ENCODE results near the gene ABLIM1. TPM values are rescaled to one million over a fixed set of nuclear protein-coding genes. Genes with fewer than 3 reads are reported as not detected.

Gene ABLIM1
- total and polyA plus RNA-seq, 2 of the 4 experiments (the other 2 are of a cell fraction), result 7.7 to 9.9 TPM

DNA sequence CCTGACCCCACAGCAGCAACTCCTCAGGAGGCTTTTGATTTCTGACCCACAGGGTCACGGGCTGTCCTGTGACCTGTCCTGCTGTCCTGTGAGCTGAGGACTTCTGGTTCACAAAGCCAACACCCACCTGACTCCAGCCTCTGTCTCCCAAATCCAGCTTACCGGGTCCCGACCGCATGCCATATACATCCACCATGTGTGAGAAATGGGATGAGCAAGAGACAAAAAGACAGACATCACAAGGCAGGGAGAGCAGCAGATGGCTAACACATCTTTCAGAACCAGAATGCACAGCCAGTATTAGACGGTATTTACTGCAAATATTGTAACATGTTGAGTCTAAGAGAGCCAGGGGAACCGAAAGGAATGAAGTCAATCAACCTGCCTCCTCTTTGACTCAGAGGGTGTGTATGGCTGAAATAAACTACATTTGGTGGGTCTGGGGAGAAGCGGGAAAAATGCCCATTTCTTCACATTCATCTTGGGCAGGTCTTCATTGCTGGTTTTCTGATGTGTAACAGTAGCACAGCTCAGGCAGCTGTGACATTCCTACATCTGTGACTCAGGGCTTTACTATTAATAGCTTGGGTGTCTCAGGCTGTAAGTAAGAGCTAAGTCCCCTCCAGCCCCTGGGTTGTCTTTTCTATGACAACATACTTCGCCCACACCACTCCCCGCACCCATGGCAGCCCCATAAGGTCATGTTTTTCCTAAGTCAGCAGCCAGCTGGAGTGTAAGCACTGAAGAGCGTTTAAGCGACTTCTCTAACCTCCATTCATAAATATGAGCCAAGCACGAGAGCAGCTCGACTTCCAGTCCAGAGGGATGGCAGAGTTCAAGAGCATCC is 25.0 kb downstream of the ABLIM1 start:
- POLR2A ChIA-PET (ENCODE audit: unreplicated experiment), result no interaction called here
- Histone ChIP-seq H2AFZ (replicated peaks; ENCODE audit: low read length, poor library complexity) (peak overlapping the region; percentile 16), H2AK9ac (replicated peaks; ENCODE audit: low read depth, low read length, poor library complexity) (peak overlapping the region; percentile 46), H3K56ac (ENCODE audit: extremely low read depth, insufficient read depth, low read length) (no peak overlapping the region), H4K5ac (ENCODE audit: low read depth, low read length) (no peak overlapping the region), H4K91ac (ENCODE audit: insufficient read depth, low read depth, low read length) (0 out of 2 replicates have a peak overlapping the region, but pooled peaks have one; percentile 20), H3K14ac (replicated peaks; ENCODE audit: low read depth, low read length) (peak overlapping the region; percentile 16), H2BK120ac (ENCODE audit: low read depth, low read length) (peak overlapping the region; percentile 71), H2BK5ac (ENCODE audit: low read depth, low read length, poor library complexity, severe bottlenecking) (peak overlapping the region; percentile 44), H3K9ac (ENCODE audit: low read depth, low read length) (no peak overlapping the region), H4K8ac (ENCODE audit: low read depth in 2 of 2, low read length in 2 of 2) (peak overlapping the region in 1 of 2 experiments; percentile 16; a peak in 1 of 4 replicates), H3K79me1 (ENCODE audit: low read depth in 1 of 2, low read length in 2 of 2) (peaks cover 0 to 4% of the 10 kb centered on the region in 2 experiments; a peak in 1 of 4 replicates), H3K4me3 (ENCODE audit: insufficient read depth, low read depth, low read length) (no peak overlapping the region), H3K23ac (ENCODE audit: low read depth, low read length) (peak overlapping the region; percentile 41; the same call in 1 of the 2 replicates), H3K36me3 (ENCODE audit: control insufficient read depth, insufficient read depth, low read length) (no peaks in the 10 kb centered on the region), H4K20me1 (ENCODE audit: insufficient read depth, low read length) (peaks cover 15% of the 10 kb centered on the region), H3K18ac (ENCODE audit: low read depth, low read length) (0 out of 2 replicates have a peak overlapping the region, but pooled peaks have one; percentile 2), H3K4ac (ENCODE audit: low read depth, low read length) (peak overlapping the region; percentile 61), H3K9me3 (ENCODE audit: control insufficient read depth, insufficient read depth, low read length) (no peaks in the 10 kb centered on the region), H2BK20ac (ENCODE audit: low read depth, low read length) (peak overlapping the region; percentile 62), H3K27me3 (ENCODE audit: control insufficient read depth, insufficient read depth, low read length) (peaks cover 5% of the 10 kb centered on the region; the same call in 1 of the 2 replicates), H2AK5ac (ENCODE audit: low read depth, low read length) (peak overlapping the region; percentile 76), H2BK15ac (ENCODE audit: low read depth, low read length) (peak overlapping the region; percentile 40; the same call in 1 of the 3 replicates), H3K9me1 (ENCODE audit: insufficient read depth, low read length) (peaks cover 10% of the 10 kb centered on the region), H3K4me1 (ENCODE audit: control insufficient read depth, insufficient read depth, low read length) (peaks cover 13% of the 10 kb centered on the region), H3K27ac (ENCODE audit: insufficient read depth, low read length) (peak overlapping the region; percentile 13; the same call in 1 of the 2 replicates), H3K4me2 (ENCODE audit: low read depth, low read length) (peak overlapping the region; percentile 63)
- in situ Hi-C loops (cut with MboI; ENCODE audit: low sequenced_read_pairs) (no loop called here), dilution Hi-C loops (cut with HindIII; ENCODE audit: low sequenced_read_pairs, unreplicated experiment) (no loop called here), intact Hi-C loops (cut with micrococcal nuclease) (loop anchor here (1.0 to 10.0 kb wide), 5 partner anchors 9 to 328 kb away; no protein-coding TSS in a partner anchor)
- no TSS peak for BruUV-seq (replicated peaks)
- no CpG with 5 or more reads among the region's 13 CpGs for WGBS, 2 experiments (ENCODE audit: extremely low coverage in 2 of 2, insufficient read length in 1 of 2)
- ATAC-seq (ENCODE audit: low read depth) (peak; percentile 73), DNase-seq (peak; percentile 94)
- CTCF ChIA-PET, result interaction anchor here (0.6 to 1.6 kb wide), 3 partner anchors 17 to 502 kb away, joined by 3 to 5 read pairs (median 3); no protein-coding TSS in a partner anchor
- TF ChIP-seq RAD21 (IDR thresholded peaks at IDR 0.05; ENCODE audit: low read length) (peak; percentile 17; the same call in 1 of the 2 replicates), CHD1 (IDR thresholded peaks at IDR 0.05; ENCODE audit: low read depth, low read length) (no peak), RCOR1 (IDR thresholded peaks at IDR 0.05; ENCODE audit: insufficient replicate concordance, low read length) (peak; percentile 18), BHLHE40 (IDR thresholded peaks at IDR 0.05; ENCODE audit: low read depth, low read length) (peak; percentile 57; the same call in 1 of the 2 replicates), CEBPB (IDR thresholded peaks at IDR 0.05; ENCODE audit: low read depth, low read length) (peak; percentile 58), FOS (IDR thresholded peaks at IDR 0.05; ENCODE audit: low read depth, low read length) (peak; percentile 80), MAFK (IDR thresholded peaks at IDR 0.05; ENCODE audit: low read depth, low read length) (peak; percentile 59; the same call in 1 of the 2 replicates)
- TF ChIP-seq, protein P1, sequence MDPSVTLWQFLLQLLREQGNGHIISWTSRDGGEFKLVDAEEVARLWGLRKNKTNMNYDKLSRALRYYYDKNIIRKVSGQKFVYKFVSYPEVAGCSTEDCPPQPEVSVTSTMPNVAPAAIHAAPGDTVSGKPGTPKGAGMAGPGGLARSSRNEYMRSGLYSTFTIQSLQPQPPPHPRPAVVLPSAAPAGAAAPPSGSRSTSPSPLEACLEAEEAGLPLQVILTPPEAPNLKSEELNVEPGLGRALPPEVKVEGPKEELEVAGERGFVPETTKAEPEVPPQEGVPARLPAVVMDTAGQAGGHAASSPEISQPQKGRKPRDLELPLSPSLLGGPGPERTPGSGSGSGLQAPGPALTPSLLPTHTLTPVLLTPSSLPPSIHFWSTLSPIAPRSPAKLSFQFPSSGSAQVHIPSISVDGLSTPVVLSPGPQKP (IDR thresholded peaks at IDR 0.05; ENCODE audit: borderline replicate concordance, low read depth, low read length), result no peak
- TF ChIP-seq, protein P2, sequence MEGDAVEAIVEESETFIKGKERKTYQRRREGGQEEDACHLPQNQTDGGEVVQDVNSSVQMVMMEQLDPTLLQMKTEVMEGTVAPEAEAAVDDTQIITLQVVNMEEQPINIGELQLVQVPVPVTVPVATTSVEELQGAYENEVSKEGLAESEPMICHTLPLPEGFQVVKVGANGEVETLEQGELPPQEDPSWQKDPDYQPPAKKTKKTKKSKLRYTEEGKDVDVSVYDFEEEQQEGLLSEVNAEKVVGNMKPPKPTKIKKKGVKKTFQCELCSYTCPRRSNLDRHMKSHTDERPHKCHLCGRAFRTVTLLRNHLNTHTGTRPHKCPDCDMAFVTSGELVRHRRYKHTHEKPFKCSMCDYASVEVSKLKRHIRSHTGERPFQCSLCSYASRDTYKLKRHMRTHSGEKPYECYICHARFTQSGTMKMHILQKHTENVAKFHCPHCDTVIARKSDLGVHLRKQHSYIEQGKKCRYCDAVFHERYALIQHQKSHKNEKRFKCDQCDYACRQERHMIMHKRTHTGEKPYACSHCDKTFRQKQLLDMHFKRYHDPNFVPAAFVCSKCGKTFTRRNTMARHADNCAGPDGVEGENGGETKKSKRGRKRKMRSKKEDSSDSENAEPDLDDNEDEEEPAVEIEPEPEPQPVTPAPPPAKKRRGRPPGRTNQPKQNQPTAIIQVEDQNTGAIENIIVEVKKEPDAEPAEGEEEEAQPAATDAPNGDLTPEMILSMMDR (conservative IDR thresholded peaks at IDR 0.05; ENCODE audit: low read depth, low read length), result no peak

Measured in IMR-90 (cell line).